RWPE2 (cell line): ENCODE results near the gene CDC14A.
"Not testable (repeated sequence)": the region's sequence is repeated elsewhere in the genome, so short reads cannot be mapped to it uniquely, and the experiment has no call there.

Experiments used
- ATAC-seq: fragments of 200-7000 bp; cut with Tn5 transposase; 3 replicates; pipeline ENCODE4 v1.9.1; 2021; ENCODE audit warnings: low read depth
- DNase-seq: peaks from one replicate; pipeline ENCODE4 v3.0.0-alpha.2; 2020; ENCODE audit warnings: low spot score
- H3K27ac ChIP-seq: fragments of 450-650 bp; 2 replicates; pipeline ENCODE4 v1.5.1; 2017; ENCODE audit warnings: mild to moderate bottlenecking; ENCODE audit not compliant: poor library complexity, severe bottlenecking
- H3K27me3 ChIP-seq: fragments of 250-450 bp; sonication (Bioruptor Pico); 2 replicates; pipeline ENCODE4 v1.5.1; 2021; ENCODE audit warnings: mild to moderate bottlenecking, moderate library complexity; ENCODE audit not compliant: insufficient read depth, poor library complexity, severe bottlenecking
- H3K36me3 ChIP-seq: fragments of 250-450 bp; sonication (Bioruptor Pico); 2 replicates; pipeline ENCODE4 v1.5.1; 2020; ENCODE audit warnings: low read depth, mild to moderate bottlenecking, moderate library complexity
- H3K4me1 ChIP-seq: fragments of 250-450 bp; sonication (Bioruptor Pico); 2 replicates; pipeline ENCODE4 v1.5.1; 2021; ENCODE audit warnings: mild to moderate bottlenecking, moderate library complexity; ENCODE audit not compliant: insufficient read depth, poor library complexity, severe bottlenecking
- H3K4me3 ChIP-seq: fragments of 250-450 bp; sonication (Bioruptor Pico); 2 replicates; pipeline ENCODE4 v1.5.1; 2021; ENCODE audit warnings: mild to moderate bottlenecking, moderate library complexity; ENCODE audit not compliant: severe bottlenecking
- H3K9me3 ChIP-seq: fragments of 250-450 bp; sonication (Bioruptor Pico); 2 replicates; pipeline ENCODE4 v1.5.1; 2021; ENCODE audit warnings: mild to moderate bottlenecking, moderate library complexity; ENCODE audit not compliant: severe bottlenecking
- TF ChIP-seq, protein P1 (sequence below): fragments of 450-650 bp; IDR thresholded peaks from one replicate; pipeline ENCODE4 v1.5.1; 2017; ENCODE audit warnings: mild to moderate bottlenecking, moderate library complexity; ENCODE audit not compliant: poor library complexity, severe bottlenecking

The CDC14A gene

DNA sequence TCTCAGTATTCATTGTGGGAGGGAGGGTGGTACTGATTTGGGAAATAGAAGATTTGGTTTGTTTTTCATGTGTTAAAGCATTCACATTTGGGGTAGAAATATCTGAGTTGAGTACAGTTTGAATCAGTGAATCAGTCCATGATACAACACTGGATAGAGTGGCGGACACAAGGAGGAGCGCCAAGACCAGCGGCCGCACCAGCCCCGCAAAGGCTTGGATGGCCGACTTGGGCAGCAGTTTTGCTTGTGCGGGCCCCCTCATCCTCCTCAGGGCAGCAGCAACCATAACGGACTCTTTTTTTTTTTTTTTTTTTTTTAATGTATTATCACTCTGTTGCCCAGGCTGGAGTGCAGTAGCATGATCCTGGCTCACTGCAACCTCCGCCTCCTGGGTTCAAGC lies 20.0 kb upstream of the CDC14A start:
- no peak overlapping the region for H3K4me3 ChIP-seq
- no peaks in the 10 kb centered on the region for H3K9me3 ChIP-seq
- ATAC-seq (no peak), DNase-seq (no peak)
- TF ChIP-seq, protein P1, sequence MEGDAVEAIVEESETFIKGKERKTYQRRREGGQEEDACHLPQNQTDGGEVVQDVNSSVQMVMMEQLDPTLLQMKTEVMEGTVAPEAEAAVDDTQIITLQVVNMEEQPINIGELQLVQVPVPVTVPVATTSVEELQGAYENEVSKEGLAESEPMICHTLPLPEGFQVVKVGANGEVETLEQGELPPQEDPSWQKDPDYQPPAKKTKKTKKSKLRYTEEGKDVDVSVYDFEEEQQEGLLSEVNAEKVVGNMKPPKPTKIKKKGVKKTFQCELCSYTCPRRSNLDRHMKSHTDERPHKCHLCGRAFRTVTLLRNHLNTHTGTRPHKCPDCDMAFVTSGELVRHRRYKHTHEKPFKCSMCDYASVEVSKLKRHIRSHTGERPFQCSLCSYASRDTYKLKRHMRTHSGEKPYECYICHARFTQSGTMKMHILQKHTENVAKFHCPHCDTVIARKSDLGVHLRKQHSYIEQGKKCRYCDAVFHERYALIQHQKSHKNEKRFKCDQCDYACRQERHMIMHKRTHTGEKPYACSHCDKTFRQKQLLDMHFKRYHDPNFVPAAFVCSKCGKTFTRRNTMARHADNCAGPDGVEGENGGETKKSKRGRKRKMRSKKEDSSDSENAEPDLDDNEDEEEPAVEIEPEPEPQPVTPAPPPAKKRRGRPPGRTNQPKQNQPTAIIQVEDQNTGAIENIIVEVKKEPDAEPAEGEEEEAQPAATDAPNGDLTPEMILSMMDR, result no peak
- no peaks in the 10 kb centered on the region for H3K36me3 ChIP-seq
- no peak overlapping the region for H3K27ac ChIP-seq
- no peaks in the 10 kb centered on the region for H3K4me1 ChIP-seq
- H3K27me3 ChIP-seq, result no peaks in the 10 kb centered on the region

DNA sequence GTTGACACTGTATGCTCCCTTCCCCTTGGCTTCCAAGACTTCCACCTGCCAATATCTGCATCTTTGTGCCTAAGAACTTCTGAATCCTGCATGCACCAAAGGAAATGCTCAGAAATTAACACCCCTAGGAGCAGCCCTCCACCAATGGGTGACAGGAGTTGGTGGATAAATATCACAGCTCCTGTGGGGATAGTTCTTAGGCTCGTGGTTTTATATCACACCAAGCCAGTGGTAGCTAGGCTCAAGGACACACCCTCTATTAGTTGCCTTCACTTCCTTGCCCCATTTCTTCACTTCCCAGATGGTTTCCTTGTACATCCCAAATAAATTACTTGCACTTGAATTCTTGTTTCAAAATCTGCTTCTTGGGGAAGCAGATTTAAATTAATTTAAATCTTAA lies 16.9 kb upstream of the CDC14A start:
- no peak overlapping the region for H3K4me3 ChIP-seq
- no peak for DNase-seq
- no peaks in the 10 kb centered on the region for H3K4me1 ChIP-seq
- TF ChIP-seq, protein P1, result no peak
- H3K9me3 ChIP-seq, result no peaks in the 10 kb centered on the region
- H3K36me3 ChIP-seq, result no peaks in the 10 kb centered on the region
- no peaks in the 10 kb centered on the region for H3K27me3 ChIP-seq
- no peak for ATAC-seq
- H3K27ac ChIP-seq, result no peak overlapping the region

GRCh38 chr1:100337878-100338277 lies 14.4 kb upstream of the CDC14A start:
- not testable (repeated sequence) for H3K27me3 ChIP-seq, H3K9me3 ChIP-seq, H3K36me3 ChIP-seq, ATAC-seq, H3K4me3 ChIP-seq, H3K27ac ChIP-seq, H3K4me1 ChIP-seq, DNase-seq

GRCh38 chr1:100339735-100340134 lies 12.6 kb upstream of the CDC14A start:
- ATAC-seq, H3K27me3 ChIP-seq, DNase-seq, H3K4me1 ChIP-seq, H3K9me3 ChIP-seq, H3K36me3 ChIP-seq, H3K27ac ChIP-seq, H3K4me3 ChIP-seq: not testable (repeated sequence)

GRCh38 chr1:100340494-100340893 lies 11.8 kb upstream of the CDC14A start:
- Histone ChIP-seq H3K9me3 (no peaks in the 10 kb centered on the region), H3K4me1 (no peaks in the 10 kb centered on the region), H3K4me3 (no peak overlapping the region), H3K27ac (no peak overlapping the region), H3K27me3 (no peaks in the 10 kb centered on the region), H3K36me3 (no peaks in the 10 kb centered on the region)
- no peak for ATAC-seq
- TF ChIP-seq, protein P1, result no peak
- DNase-seq, result no peak

GRCh38 chr1:100342348-100342747 lies 10.0 kb upstream of the CDC14A start:
- Histone ChIP-seq H3K27me3 (no peaks in the 10 kb centered on the region), H3K36me3 (no peaks in the 10 kb centered on the region), H3K4me1 (no peaks in the 10 kb centered on the region), H3K9me3 (peaks cover 3% of the 10 kb centered on the region), H3K4me3 (no peak overlapping the region), H3K27ac (no peak overlapping the region)
- no peak for ATAC-seq
- no peak for DNase-seq
- TF ChIP-seq, protein P1, result no peak
